Calu3 (cell line): Measurements from ENCODE around the gene SPAG8. TPM values are rescaled to one million over a fixed set of nuclear protein-coding genes. Genes with fewer than 3 reads are reported as not detected.

ENCODE experiments used
- BruUV-seq: library from RNA; stranded (reverse); fragments of 400-500 nt; replicated peaks from 2 replicates; lab custom pipeline; 2021; lab: Mats Ljungman, UMichigan
- CTCF ChIA-PET: fragments of 300-600 bp; sonication (Branson Sonifier 250); formaldehyde crosslinking; loops from one replicate; lab custom pipeline; 2022; ENCODE audit warnings: antibody characterized with exemption; lab: Charles Lee
- DNase-seq: peaks from one replicate; pipeline ENCODE4 v3.0.0; 2022
- H3K27ac Mint-ChIP-seq: one replicate; pipeline ENCODE4 v1.8.0; 2022; ENCODE audit warnings: mixed read lengths; ENCODE audit not compliant: unreplicated experiment
- H3K27me3 Mint-ChIP-seq: one replicate; pipeline ENCODE4 v1.8.0; 2022; ENCODE audit warnings: mixed read lengths; ENCODE audit not compliant: unreplicated experiment
- H3K36me3 Mint-ChIP-seq: one replicate; pipeline ENCODE4 v1.8.0; 2022; ENCODE audit warnings: mild to moderate bottlenecking, moderate library complexity, mixed read lengths; ENCODE audit not compliant: insufficient read depth, unreplicated experiment
- H3K4me1 Mint-ChIP-seq: one replicate; pipeline ENCODE4 v1.8.0; 2022; ENCODE audit warnings: mild to moderate bottlenecking, low read depth, mixed read lengths; ENCODE audit not compliant: unreplicated experiment
- H3K4me3 Mint-ChIP-seq: one replicate; pipeline ENCODE4 v1.8.0; 2022; ENCODE audit warnings: mild to moderate bottlenecking, low read depth, moderate library complexity, mixed read lengths; ENCODE audit not compliant: unreplicated experiment
- H3K9me3 Mint-ChIP-seq: one replicate; pipeline ENCODE4 v1.8.0; 2022; ENCODE audit warnings: low read depth, mixed read lengths; ENCODE audit not compliant: unreplicated experiment
- intact Hi-C: fragments of 100-400 bp; cut with micrococcal nuclease; formaldehyde crosslinking; loops from one replicate; pipeline ENCODE4 v1.10.0; 2022; ENCODE audit not compliant: unreplicated experiment
- total RNA-seq: library from RNA; stranded (reverse); gene quantifications from 2 replicates; pipeline ENCODE4 v1.2.3, GENCODE V29; 2022
- TF ChIP-seq, protein P1 (sequence below): fragments of 200-600 bp; IDR thresholded peaks from one replicate; pipeline ENCODE4 v1.8.0; 2022; ENCODE audit warnings: antibody characterized with exemption; ENCODE audit not compliant: unreplicated experiment

Gene SPAG8
- total RNA-seq, 1 experiment from 2014 or later = 0.97 TPM

DNA sequence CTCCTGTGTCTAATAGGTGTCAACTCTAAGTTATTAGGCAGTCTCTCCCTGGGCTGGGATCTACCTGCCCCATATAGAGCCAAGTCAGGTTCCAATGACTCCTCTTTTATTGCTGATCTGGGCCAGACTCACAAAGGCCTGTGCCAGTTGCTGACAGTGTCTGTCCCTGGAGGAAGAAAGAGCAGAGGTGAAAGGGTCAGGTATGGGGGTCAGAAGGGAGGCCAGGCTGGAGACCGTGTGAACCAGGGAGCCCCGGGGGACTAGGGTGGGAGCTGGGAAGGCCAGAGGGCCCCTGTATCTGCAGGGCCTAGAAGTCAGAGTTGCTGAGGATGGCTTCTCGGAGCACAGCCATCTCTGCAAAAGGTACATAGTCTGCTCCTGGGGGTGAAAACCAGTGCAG is 6.3 kb upstream of the SPAG8 start:
- Mint-ChIP-seq H3K4me1 (peaks cover 8% of the 10 kb centered on the region), H3K4me3 (no peak overlapping the region), H3K9me3 (no peaks in the 10 kb centered on the region), H3K36me3 (peaks cover 18% of the 10 kb centered on the region), H3K27me3 (peaks cover 34% of the 10 kb centered on the region), H3K27ac (no peak overlapping the region)
- DNase-seq = no peak
- BruUV-seq = no TSS peak
- TF ChIP-seq, protein P1, sequence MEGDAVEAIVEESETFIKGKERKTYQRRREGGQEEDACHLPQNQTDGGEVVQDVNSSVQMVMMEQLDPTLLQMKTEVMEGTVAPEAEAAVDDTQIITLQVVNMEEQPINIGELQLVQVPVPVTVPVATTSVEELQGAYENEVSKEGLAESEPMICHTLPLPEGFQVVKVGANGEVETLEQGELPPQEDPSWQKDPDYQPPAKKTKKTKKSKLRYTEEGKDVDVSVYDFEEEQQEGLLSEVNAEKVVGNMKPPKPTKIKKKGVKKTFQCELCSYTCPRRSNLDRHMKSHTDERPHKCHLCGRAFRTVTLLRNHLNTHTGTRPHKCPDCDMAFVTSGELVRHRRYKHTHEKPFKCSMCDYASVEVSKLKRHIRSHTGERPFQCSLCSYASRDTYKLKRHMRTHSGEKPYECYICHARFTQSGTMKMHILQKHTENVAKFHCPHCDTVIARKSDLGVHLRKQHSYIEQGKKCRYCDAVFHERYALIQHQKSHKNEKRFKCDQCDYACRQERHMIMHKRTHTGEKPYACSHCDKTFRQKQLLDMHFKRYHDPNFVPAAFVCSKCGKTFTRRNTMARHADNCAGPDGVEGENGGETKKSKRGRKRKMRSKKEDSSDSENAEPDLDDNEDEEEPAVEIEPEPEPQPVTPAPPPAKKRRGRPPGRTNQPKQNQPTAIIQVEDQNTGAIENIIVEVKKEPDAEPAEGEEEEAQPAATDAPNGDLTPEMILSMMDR = no peak
- CTCF ChIA-PET = no interaction called here
- intact Hi-C loops = loop anchor here (10.0 kb wide), 1 partner anchor 84 kb away; the partner anchor contains the start of genes CREB3 and TLN1

DNA sequence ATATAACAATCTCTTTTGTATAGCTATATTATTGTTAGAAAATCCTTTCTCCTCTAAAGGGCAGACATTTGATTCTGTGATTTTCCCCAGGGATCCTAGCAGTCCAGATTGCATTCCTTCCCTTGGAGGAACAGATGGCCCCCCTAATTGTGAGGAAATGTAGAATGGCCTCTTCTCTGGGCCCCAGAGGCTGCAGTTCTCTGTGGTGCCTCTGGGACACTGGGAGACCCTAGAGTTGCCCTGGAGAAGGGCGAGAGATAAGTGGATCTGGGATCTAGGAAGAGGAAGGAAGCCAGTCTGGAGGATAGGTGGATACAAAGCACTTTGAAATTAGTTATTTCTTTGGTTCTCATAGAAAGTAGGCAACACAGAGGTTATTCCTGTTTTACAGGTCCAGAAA is 4.6 kb upstream of the SPAG8 start:
- intact Hi-C loops = loop anchor here (10.0 kb wide), 1 partner anchor 82 kb away; the partner anchor contains the start of genes CREB3 and TLN1
- BruUV-seq = no TSS peak
- H3K9me3 Mint-ChIP-seq = no peaks in the 10 kb centered on the region

DNA sequence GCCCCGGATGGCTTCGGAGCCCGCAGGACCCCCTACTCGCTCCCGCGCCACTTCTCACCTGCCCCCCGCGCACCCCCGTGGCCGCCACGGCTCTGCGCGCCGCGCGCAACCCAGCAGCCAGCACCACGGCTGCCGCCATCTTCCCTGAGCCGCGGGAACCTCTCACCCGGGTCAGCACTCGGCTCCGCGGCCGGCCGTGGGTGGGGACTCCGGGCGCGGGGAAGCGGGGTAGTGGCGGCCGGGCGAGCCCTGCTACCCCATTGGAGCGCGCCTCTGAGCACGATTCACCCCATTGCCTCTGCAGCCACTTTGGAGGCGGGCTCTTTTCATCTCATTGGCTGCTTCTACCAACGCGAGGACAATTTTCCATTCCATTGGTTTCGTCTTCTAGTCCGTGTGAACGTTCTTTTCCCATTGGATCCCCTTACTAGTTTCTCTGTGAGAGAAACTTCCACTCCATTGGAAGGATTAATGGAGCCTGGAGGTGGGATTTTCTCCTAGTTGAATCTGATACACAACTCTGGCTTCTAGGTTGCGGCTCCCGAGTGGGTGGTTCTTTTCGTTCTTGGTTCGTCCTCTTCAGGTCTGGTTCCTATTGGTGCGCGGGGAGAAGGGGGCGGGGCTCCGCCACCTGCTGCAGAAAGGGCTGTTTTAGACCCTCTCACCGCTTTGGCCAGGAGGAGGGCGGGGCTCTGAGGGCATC is 2.9 kb upstream of the SPAG8 start, which contains the start of gene HINT2:
HINT2 (minus strand) TSS at position 202 of the 703 bp plus-strand sequence; CDS start at position 139, 63 bp downstream.
- Mint-ChIP-seq H3K27ac (peak within 1 kb of the TSS; percentile 67), H3K9me3 (no peaks in the 10 kb centered on the region), H3K27me3 (peaks cover 21% of the 10 kb centered on the region), H3K4me1 (peaks cover 8% of the 10 kb centered on the region), H3K36me3 (peaks cover 29% of the 10 kb centered on the region), H3K4me3 (peak within 1 kb of the TSS; percentile 75)
- peak; percentile 95 for DNase-seq
- CTCF ChIA-PET = interaction anchor here (0.6 to 1.7 kb wide), 6 partner anchors 11 to 773 kb away, joined by 3 to 5 read pairs (median 4); partner anchors contain the start of genes CCDC107, GBA2, RGP1 and RMRP
- intact Hi-C loops = loop anchor here (2.0 to 10.0 kb wide), 2 partner anchors 14 to 80 kb away; partner anchors contain the start of genes CREB3, FAM221B, TLN1 and TMEM8B
- BruUV-seq = no TSS peak
- TF ChIP-seq, protein P1 = no peak

More for the DNA sequence above, 4.6 kb upstream of the SPAG8 start:
- H3K36me3 Mint-ChIP-seq = peaks cover 27% of the 10 kb centered on the region
- peaks cover 21% of the 10 kb centered on the region for H3K27me3 Mint-ChIP-seq
- CTCF ChIA-PET = no interaction called here
- DNase-seq = no peak
- no peak overlapping the region for H3K27ac Mint-ChIP-seq
- TF ChIP-seq, protein P1 = no peak
- peaks cover 8% of the 10 kb centered on the region for H3K4me1 Mint-ChIP-seq
- no peak overlapping the region for H3K4me3 Mint-ChIP-seq

DNA sequence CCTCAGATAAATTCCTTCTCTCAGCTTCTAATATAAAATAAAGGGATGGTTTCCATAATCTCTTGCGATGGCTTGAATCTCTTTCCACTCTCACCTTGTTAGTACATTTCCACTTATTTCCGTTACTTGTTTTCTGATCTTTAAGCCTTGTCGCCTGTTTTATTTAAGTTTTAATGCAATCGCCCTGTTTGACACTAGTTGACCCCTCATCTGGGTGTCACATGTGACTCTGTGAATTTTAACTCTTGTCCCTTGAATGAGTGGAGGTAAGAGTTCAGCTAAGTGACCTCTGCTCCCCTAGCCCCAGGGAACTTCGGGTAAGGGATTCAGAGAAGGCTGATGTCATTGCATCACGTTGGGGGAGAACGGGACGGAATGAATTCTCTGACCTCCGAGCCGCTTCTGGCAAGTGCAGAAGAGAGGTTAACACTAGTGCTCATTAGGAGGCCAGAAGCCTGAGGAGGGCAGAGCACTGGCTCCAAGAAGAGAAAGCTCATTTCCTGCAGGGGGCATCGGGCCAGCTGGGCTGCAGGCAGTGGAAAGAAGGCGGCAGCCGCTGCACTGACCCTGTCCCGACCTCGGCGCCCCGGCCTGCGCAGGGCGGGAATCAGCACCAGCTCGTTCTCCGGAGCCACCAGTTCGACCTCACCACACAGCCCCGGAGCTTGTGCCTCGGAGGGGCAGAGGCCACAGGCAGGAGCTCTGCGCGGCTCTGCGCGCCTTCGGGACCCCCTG is 2.2 kb upstream of the SPAG8 start:
- intact Hi-C loops = loop anchor here (2.0 to 10.0 kb wide), 2 partner anchors 15 to 79 kb away; partner anchors contain the start of genes CREB3, FAM221B, TLN1 and TMEM8B
- Mint-ChIP-seq H3K4me3 (peak overlapping the region; percentile 75), H3K36me3 (peaks cover 29% of the 10 kb centered on the region), H3K9me3 (no peaks in the 10 kb centered on the region), H3K27ac (peak overlapping the region; percentile 67), H3K4me1 (peaks cover 8% of the 10 kb centered on the region), H3K27me3 (peaks cover 21% of the 10 kb centered on the region)
- no TSS peak for BruUV-seq
- CTCF ChIA-PET = interaction anchor here (0.6 to 1.7 kb wide), 8 partner anchors 12 to 774 kb away, joined by 3 to 5 read pairs (median 3); partner anchors contain the start of genes CCDC107, GBA2, RGP1 and RMRP
- TF ChIP-seq, protein P1 = peak; percentile 23
- peak; percentile 63 for DNase-seq
